HG02943 (cell line): ENCODE data around the gene XPC.
"Not testable (repeated sequence)": the region's sequence is repeated elsewhere in the genome, so short reads cannot be mapped to it uniquely, and the experiment has no call there.

ENCODE experiments used
- ATAC-seq: cut with Tn5 transposase; IDR thresholded peaks from one replicate; pipeline ENCODE4 v1.9.1; 2021; ENCODE audit warnings: mild to moderate bottlenecking, low read depth, moderate library complexity; ENCODE audit not compliant: unreplicated experiment

The XPC gene

GRCh38 chr3:14178247-14179113, at the start of gene XPC, which contains the start of gene LSM3:
Gene XPC, minus strand, starts transcription at chr3:14178601. Its CDS starts 33 bp downstream, at chr3:14178568.
Gene LSM3, plus strand, starts transcription at chr3:14178817. Its CDS starts 44 bp downstream, at chr3:14178861.
- ATAC-seq: peak; percentile 96

- no peak for ATAC-seq
Measured at GRCh38 chr3:14227856-14228255, 49.5 kb upstream of the XPC start.

GRCh38 chr3:14226351-14226750, 48.0 kb upstream of the XPC start:
- not testable (repeated sequence) for ATAC-seq

- no peak for ATAC-seq
Measured at GRCh38 chr3:14225421-14225820, 47.0 kb upstream of the XPC start.

GRCh38 chr3:14224895-14225294, 46.5 kb upstream of the XPC start:
- ATAC-seq: no peak

GRCh38 chr3:14223595-14223994, 45.2 kb upstream of the XPC start:
- ATAC-seq: no peak

- ATAC-seq: no peak
Measured at GRCh38 chr3:14222900-14223594, 44.6 kb upstream of the XPC start.

GRCh38 chr3:14222457-14222856, 44.1 kb upstream of the XPC start:
- no peak for ATAC-seq

- ATAC-seq: no peak
Measured at GRCh38 chr3:14221902-14222301, 43.5 kb upstream of the XPC start.

GRCh38 chr3:14220933-14221332, 42.5 kb upstream of the XPC start:
- ATAC-seq: no peak

GRCh38 chr3:14218355-14218754, 40.0 kb upstream of the XPC start:
- no peak for ATAC-seq

GRCh38 chr3:14216257-14217048, 38.1 kb upstream of the XPC start:
- no peak for ATAC-seq

GRCh38 chr3:14214764-14215163, 36.4 kb upstream of the XPC start:
- ATAC-seq: no peak

GRCh38 chr3:14213066-14213774, 34.8 kb upstream of the XPC start:
- ATAC-seq: no peak

- ATAC-seq: no peak
Measured at GRCh38 chr3:14212032-14212431, 33.6 kb upstream of the XPC start.

GRCh38 chr3:14211621-14212020, 33.2 kb upstream of the XPC start:
- ATAC-seq: no peak

- no peak for ATAC-seq
Measured at GRCh38 chr3:14210843-14211594, 32.6 kb upstream of the XPC start.

GRCh38 chr3:14210290-14210688, 31.9 kb upstream of the XPC start:
- ATAC-seq: no peak

GRCh38 chr3:14209581-14210289, 31.3 kb upstream of the XPC start:
- ATAC-seq: no peak
